HG03378 (cell line): ENCODE results near the gene EMC10.
"Not testable (repeated sequence)": the region's sequence is repeated elsewhere in the genome, so short reads cannot be mapped to it uniquely, and the experiment has no call there.

Experiments used
- ATAC-seq: cut with Tn5 transposase; IDR thresholded peaks from one replicate; pipeline ENCODE4 v1.9.1; 2021; ENCODE audit warnings: mild to moderate bottlenecking, moderate library complexity; ENCODE audit not compliant: unreplicated experiment

Gene EMC10

GRCh38 chr19:50476224-50476906 is at the start of gene EMC10, which contains the start of gene GARIN5A:
TSS of gene EMC10 (plus strand) at chr19:50476507. CDS start at chr19:50476545, 38 bp downstream.
TSS of gene GARIN5A (minus strand) at chr19:50476848. CDS start at chr19:50476388, 460 bp downstream.
- peak; percentile 58 for ATAC-seq

- no peak for ATAC-seq
These were observed 48.9 kb upstream of the EMC10 start for GRCh38 chr19:50427318-50427925.

- no peak for ATAC-seq
These were observed 48.3 kb upstream of the EMC10 start for GRCh38 chr19:50427997-50428425.

GRCh38 chr19:50428772-50429463 is 47.4 kb upstream of the EMC10 start:
- ATAC-seq: no peak

GRCh38 chr19:50430888-50431342 is 45.4 kb upstream of the EMC10 start:
- ATAC-seq: no peak

GRCh38 chr19:50431343-50432220 is 44.7 kb upstream of the EMC10 start:
- ATAC-seq: peak; percentile 65

GRCh38 chr19:50432221-50433028 is 43.9 kb upstream of the EMC10 start, which contains the start of gene MYBPC2:
TSS of gene MYBPC2 (plus strand) at chr19:50432892. CDS start at chr19:50432954, 62 bp downstream.
- no peak for ATAC-seq

GRCh38 chr19:50433201-50434180 is 42.8 kb upstream of the EMC10 start:
- ATAC-seq: no peak

- ATAC-seq: no peak
These were observed 41.8 kb upstream of the EMC10 start for GRCh38 chr19:50434525-50434924.

- ATAC-seq: no peak
These were observed 41.1 kb upstream of the EMC10 start for GRCh38 chr19:50435221-50435620.

GRCh38 chr19:50435627-50436026 is 40.7 kb upstream of the EMC10 start:
- ATAC-seq: no peak

GRCh38 chr19:50437862-50438449 is 38.4 kb upstream of the EMC10 start:
- no peak for ATAC-seq

- not testable (repeated sequence) for ATAC-seq
These were observed 37.2 kb upstream of the EMC10 start for GRCh38 chr19:50439130-50439529.

GRCh38 chr19:50444059-50444458 is 32.2 kb upstream of the EMC10 start:
- ATAC-seq: no peak

- no peak for ATAC-seq
These were observed 29.3 kb upstream of the EMC10 start for GRCh38 chr19:50447053-50447452.

- ATAC-seq: no peak
These were observed 28.6 kb upstream of the EMC10 start for GRCh38 chr19:50447750-50448149.

GRCh38 chr19:50449236-50449899 is 26.9 kb upstream of the EMC10 start:
- ATAC-seq: no peak
